IMR-90 (cell line): ENCODE measurements around the gene CELA3B.
"Not testable (repeated sequence)": the region's sequence is repeated elsewhere in the genome, so short reads cannot be mapped to it uniquely, and the experiment has no call there.

Experiments
- BHLHE40 ChIP-seq: fragments of 150-350 bp; IDR thresholded peaks from 2 replicates; pipeline ENCODE4 v1.6.1; 2016; ENCODE audit warnings: mild to moderate bottlenecking, low read depth, low read length
- CEBPB ChIP-seq: IDR thresholded peaks from 2 replicates; pipeline ENCODE4 v1.6.1; 2012; ENCODE audit warnings: low read depth, low read length, improper control_type of control experiment
- CTCF ChIP-seq: conservative IDR thresholded peaks from 2 replicates; pipeline ENCODE4 v1.5.1; 2012; ENCODE audit warnings: mild to moderate bottlenecking, low read depth, low read length, improper control_type of control experiment
- FOS ChIP-seq: fragments of 150-350 bp; IDR thresholded peaks from 2 replicates; pipeline ENCODE4 v1.6.1; 2016; ENCODE audit warnings: low read depth, low read length
- MAZ ChIP-seq: IDR thresholded peaks from 2 replicates; pipeline ENCODE4 v1.6.1; 2012; ENCODE audit warnings: low read depth, mild to moderate bottlenecking, low read length, improper control_type of control experiment, moderate library complexity, borderline replicate concordance
- NFE2L2 ChIP-seq: fragments of 150-350 bp; IDR thresholded peaks from 2 replicates; pipeline ENCODE4 v1.6.1; 2016; ENCODE audit warnings: low read depth, mild to moderate bottlenecking, low read length
- POLR2A ChIP-seq: IDR thresholded peaks from 2 replicates; pipeline ENCODE4 v1.6.1; 2012; ENCODE audit warnings: mild to moderate bottlenecking, low read depth, low read length
- RAD21 ChIP-seq: IDR thresholded peaks from 2 replicates; pipeline ENCODE4 v1.6.1; 2012; ENCODE audit warnings: low read length, improper control_type of control experiment
- RFX5 ChIP-seq: IDR thresholded peaks from 2 replicates; pipeline ENCODE4 v1.8.0; 2012; ENCODE audit warnings: low read depth, mild to moderate bottlenecking, low read length, moderate library complexity
- SMC3 ChIP-seq: fragments of 150-350 bp; IDR thresholded peaks from 2 replicates; pipeline ENCODE4 v1.6.1; 2016; ENCODE audit warnings: low read depth, mild to moderate bottlenecking, antibody characterized with exemption, low read length, moderate library complexity
- TF ChIP-seq, protein P1 (sequence below): fragments of 150-350 bp; IDR thresholded peaks from 2 replicates; pipeline ENCODE4 v1.6.1; 2017; ENCODE audit warnings: mild to moderate bottlenecking, antibody characterized with exemption, low read length, low read depth

- TF ChIP-seq RAD21, SMC3, BHLHE40, CTCF, FOS, MAZ, RFX5, NFE2L2, POLR2A, CEBPB: not testable (repeated sequence)
- TF ChIP-seq, protein P1, sequence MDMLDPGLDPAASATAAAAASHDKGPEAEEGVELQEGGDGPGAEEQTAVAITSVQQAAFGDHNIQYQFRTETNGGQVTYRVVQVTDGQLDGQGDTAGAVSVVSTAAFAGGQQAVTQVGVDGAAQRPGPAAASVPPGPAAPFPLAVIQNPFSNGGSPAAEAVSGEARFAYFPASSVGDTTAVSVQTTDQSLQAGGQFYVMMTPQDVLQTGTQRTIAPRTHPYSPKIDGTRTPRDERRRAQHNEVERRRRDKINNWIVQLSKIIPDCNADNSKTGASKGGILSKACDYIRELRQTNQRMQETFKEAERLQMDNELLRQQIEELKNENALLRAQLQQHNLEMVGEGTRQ, result not testable (repeated sequence)
Observed at GRCh38 chr1:21997891-21998623, 21.2 kb downstream of the CELA3B start.
